H9 (cell line): ENCODE data around the gene ULK3. TPM values are rescaled to one million over a fixed set of nuclear protein-coding genes. Genes with fewer than 3 reads are reported as not detected.

ENCODE experiments used
- DNase-seq: peaks from one replicate; pipeline ENCODE4 v3.0.0-alpha.2; 2017
- H2AFZ ChIP-seq: one replicate; pipeline ENCODE4 v1.6.1; 2013; ENCODE audit warnings: mild to moderate bottlenecking, low read length, control low read depth, moderate library complexity
- H2AK5ac ChIP-seq: 2 replicates; pipeline ENCODE4 v1.6.1; 2013; ENCODE audit warnings: low read length, control low read depth, mixed read lengths; ENCODE audit not compliant: insufficient read length
- H2BK120ac ChIP-seq: one replicate; pipeline ENCODE4 v1.6.1; 2013; ENCODE audit warnings: low read depth, mild to moderate bottlenecking, low read length, control low read depth, inconsistent platforms; ENCODE audit not compliant: poor library complexity, severe bottlenecking
- H2BK12ac ChIP-seq: 2 replicates; pipeline ENCODE4 v1.6.1; 2013; ENCODE audit warnings: low read length, control low read depth, mixed read lengths, low read depth; ENCODE audit not compliant: insufficient read length
- H2BK15ac ChIP-seq: 2 replicates; pipeline ENCODE4 v1.6.1; 2013; ENCODE audit warnings: low read depth, low read length, control low read depth
- H2BK20ac ChIP-seq: one replicate; pipeline ENCODE4 v1.6.1; 2013; ENCODE audit warnings: low read depth, mild to moderate bottlenecking, low read length, control low read depth, inconsistent platforms; ENCODE audit not compliant: poor library complexity, severe bottlenecking
- H2BK5ac ChIP-seq: 2 replicates; pipeline ENCODE4 v1.6.1; 2013; ENCODE audit warnings: low read length, control low read depth, mixed read lengths; ENCODE audit not compliant: insufficient read length
- H3K14ac ChIP-seq: 2 replicates; pipeline ENCODE4 v1.6.1; 2013; ENCODE audit warnings: low read length, control low read depth; ENCODE audit not compliant: insufficient read depth
- H3K18ac ChIP-seq: 2 replicates; pipeline ENCODE4 v1.6.1; 2013; ENCODE audit warnings: low read depth, mild to moderate bottlenecking, mixed read lengths, low read length, control low read depth; ENCODE audit not compliant: insufficient read length
- H3K23ac ChIP-seq: 2 replicates; pipeline ENCODE4 v1.6.1; 2013; ENCODE audit warnings: low read length, control low read depth, mixed read lengths, low read depth; ENCODE audit not compliant: insufficient read length
- H3K23me2 ChIP-seq: 2 replicates; pipeline ENCODE4 v1.6.1; 2013; ENCODE audit warnings: low read depth, mild to moderate bottlenecking, mixed read lengths, low read length, control low read depth; ENCODE audit not compliant: insufficient read length, poor library complexity, severe bottlenecking
- H3K27ac ChIP-seq: 2 replicates; pipeline ENCODE4 v1.5.1; 2013; ENCODE audit warnings: low read length, control low read depth, mixed read lengths, low read depth; ENCODE audit not compliant: insufficient read length
- H3K27me3 ChIP-seq: 2 replicates; pipeline ENCODE4 v1.6.1; 2013; ENCODE audit warnings: low read length, control low read depth, inconsistent platforms; ENCODE audit not compliant: insufficient read depth
- H3K4ac ChIP-seq: 2 replicates; pipeline ENCODE4 v1.6.1; 2013; ENCODE audit warnings: low read depth, mild to moderate bottlenecking, control low read depth, inconsistent platforms, low read length, moderate library complexity
- H3K4me1 ChIP-seq: 2 replicates; pipeline ENCODE4 v1.6.1; 2013; ENCODE audit warnings: low read length, control low read depth, inconsistent platforms; ENCODE audit not compliant: insufficient read depth
- H3K4me2 ChIP-seq: 2 replicates; pipeline ENCODE4 v1.6.1; 2013; ENCODE audit warnings: low read length, control low read depth, mixed read lengths; ENCODE audit not compliant: insufficient read length, insufficient read depth
- H3K56ac ChIP-seq: 2 replicates; pipeline ENCODE4 v1.6.1; 2013; ENCODE audit warnings: low read depth, mild to moderate bottlenecking, mixed read lengths, low read length, control low read depth; ENCODE audit not compliant: insufficient read length
- H3K79me1 ChIP-seq: 2 replicates; pipeline ENCODE4 v1.6.1; 2013; ENCODE audit warnings: low read depth, mild to moderate bottlenecking, moderate library complexity, low read length, control low read depth, inconsistent platforms; ENCODE audit not compliant: insufficient read depth, poor library complexity, severe bottlenecking
- H3K79me2 ChIP-seq: 2 replicates; pipeline ENCODE4 v1.6.1; 2013; ENCODE audit warnings: low read length, control low read depth, inconsistent platforms; ENCODE audit not compliant: insufficient read depth
- H3K9ac ChIP-seq: 2 replicates; pipeline ENCODE4 v1.6.1; 2013; ENCODE audit warnings: low read length, control low read depth, mixed read lengths; ENCODE audit not compliant: insufficient read length; ENCODE audit errors: extremely low read depth
- H3K9me3 ChIP-seq: one replicate; pipeline ENCODE4 v1.6.1; 2013; ENCODE audit warnings: low read depth, low read length, inconsistent platforms; ENCODE audit not compliant: control insufficient read depth
- H3T11ph ChIP-seq: one replicate; pipeline ENCODE4 v1.6.1; 2013; ENCODE audit warnings: mild to moderate bottlenecking, low read length, control low read depth, inconsistent platforms
- H4K20me1 ChIP-seq: one replicate; pipeline ENCODE4 v1.6.1; 2013; ENCODE audit not compliant: control insufficient read depth, insufficient read length, insufficient read depth
- H4K5ac ChIP-seq: 2 replicates; pipeline ENCODE4 v1.6.1; 2013; ENCODE audit warnings: low read depth, mild to moderate bottlenecking, mixed read lengths, low read length, control low read depth; ENCODE audit not compliant: insufficient read length
- H4K8ac ChIP-seq: replicated peaks from 2 replicates; pipeline ENCODE4 v1.6.1; 2013; ENCODE audit warnings: low read length, control low read depth, mixed read lengths, low read depth; ENCODE audit not compliant: insufficient read length
- H4K91ac ChIP-seq: 2 replicates; pipeline ENCODE4 v1.6.1; 2013; ENCODE audit warnings: low read depth, mild to moderate bottlenecking, moderate library complexity, mixed read lengths, low read length, control low read depth; ENCODE audit not compliant: insufficient read length
- H3K27ac Mint-ChIP-seq, 3 experiments: 2 replicates in 2 of 3; 3 replicates in 1 of 3; pipeline ENCODE4 v1.8.0; 2020 to 2021; ENCODE audit warnings: mixed read lengths in 3 of 3, mild to moderate bottlenecking in 1 of 3, moderate library complexity in 1 of 3
- H3K27me3 Mint-ChIP-seq: 2 replicates; pipeline ENCODE4 v1.8.0; 2021; ENCODE audit warnings: low read depth, mild to moderate bottlenecking, moderate library complexity, mixed read lengths
- H3K36me3 Mint-ChIP-seq, 3 experiments: 2 replicates in 2 of 3; 3 replicates in 1 of 3; pipeline ENCODE4 v1.8.0; 2020 to 2021; ENCODE audit warnings: low read depth in 3 of 3, mixed read lengths in 3 of 3; ENCODE audit not compliant: insufficient read depth in 1 of 3
- H3K4me1 Mint-ChIP-seq, 2 experiments: 2 replicates each; pipeline ENCODE4 v1.8.0; 2020; ENCODE audit warnings: mixed read lengths in 2 of 2
- H3K4me3 Mint-ChIP-seq, 2 experiments: 2 replicates in 1 of 2; 3 replicates in 1 of 2; pipeline ENCODE4 v1.8.0; 2020 to 2021; ENCODE audit warnings: mild to moderate bottlenecking in 2 of 2, mixed read lengths in 2 of 2, moderate library complexity in 1 of 2
- H3K9me3 Mint-ChIP-seq, 2 experiments: 2 replicates in 1 of 2; 3 replicates in 1 of 2; pipeline ENCODE4 v1.8.0; 2020; ENCODE audit warnings: mild to moderate bottlenecking in 2 of 2, mixed read lengths in 2 of 2, moderate library complexity in 1 of 2
- CTCF ChIP-seq: fragments of 200-600 bp; sonication (generic); conservative IDR thresholded peaks from 3 replicates; pipeline ENCODE4 v1.8.0; 2021; ENCODE audit warnings: antibody characterized with exemption, mild to moderate bottlenecking
- WGBS: extraction: QIAGEN DNeasy Blood & Tissue Kit; methylation state at CpG from one replicate; pipeline ENCODE4 v1.1.7; 2013; ENCODE audit warnings: missing lambda C conversion rate, low lambda C conversion rate, mixed read lengths; ENCODE audit not compliant: insufficient read length; ENCODE audit errors: extremely low coverage; 5-methylcytosine and 5-hydroxymethylcytosine counted together
- total RNA-seq: library from RNA; stranded (reverse); gene quantifications from 2 replicates; pipeline ENCODE4 v1.2.1, GENCODE V29; 2021

ULK3 gene
- total RNA-seq, 1 experiment from 2014 or later, result 34.0 TPM

- H2BK15ac ChIP-seq, result no peak overlapping the region
- no peak overlapping the region for H3K4me2 ChIP-seq
- Mint-ChIP-seq H3K9me3 (no peaks in the 10 kb centered on the region; a peak in 1 of 5 replicates), H3K4me1 (peaks cover 15 to 49% of the 10 kb centered on the region in 2 experiments), H3K27ac (no peak overlapping the region), H3K4me3 (no peak overlapping the region; a peak in 1 of 5 replicates), H3K36me3 (no peaks in the 10 kb centered on the region), H3K27me3 (peaks cover 46% of the 10 kb centered on the region)
- H3K79me1 ChIP-seq, result no peaks in the 10 kb centered on the region
- no peak overlapping the region for H3K4ac ChIP-seq
- H4K20me1 ChIP-seq, result no peaks in the 10 kb centered on the region
- WGBS, result no CpG with 5 or more reads among the region's 4 CpGs
- no peak overlapping the region for H3K9ac ChIP-seq
- no peak overlapping the region for H3T11ph ChIP-seq
- no peak overlapping the region for H2BK5ac ChIP-seq
- no peak overlapping the region for H3K56ac ChIP-seq
- no peak overlapping the region for H3K14ac ChIP-seq
- DNase-seq, result no peak
- no peak overlapping the region for H4K8ac ChIP-seq
- no peak overlapping the region for H3K23ac ChIP-seq
- H2BK12ac ChIP-seq, result no peak overlapping the region
- H4K91ac ChIP-seq, result no peak overlapping the region
- H3K27ac ChIP-seq, result no peak overlapping the region
- H2AFZ ChIP-seq, result no peak overlapping the region
- H3K27me3 ChIP-seq, result peaks cover 7% of the 10 kb centered on the region; the same call in 1 of the 2 replicates
- no peak overlapping the region for H3K18ac ChIP-seq
- no peak overlapping the region for H2BK20ac ChIP-seq
- H3K79me2 ChIP-seq, result no peaks in the 10 kb centered on the region
- TF ChIP-seq CTCF, result no peak
- no peaks in the 10 kb centered on the region for H3K23me2 ChIP-seq
- no peak overlapping the region for H2AK5ac ChIP-seq
- no peaks in the 10 kb centered on the region for H3K9me3 ChIP-seq
- no peak overlapping the region for H2BK120ac ChIP-seq
- H4K5ac ChIP-seq, result no peak overlapping the region
- no peaks in the 10 kb centered on the region for H3K4me1 ChIP-seq
These were observed 20.7 kb downstream of the ULK3 start for GRCh38 chr15:74822233-74822632.
